Vagina (tissue), 2 donors: ENCODE measurements around the gene LIAS. TPM values are rescaled to one million over a fixed set of nuclear protein-coding genes. Genes with fewer than 3 reads are reported as not detected.

Experiments used
- DNase-seq, 2 donors: peaks; one replicate each; pipeline ENCODE4 v3.0.0-alpha.2; 2017; ENCODE audit errors: extremely low spot score in 2 of 2
- H3K27ac ChIP-seq: fragments of 200-600 bp; sonication (generic); one replicate; pipeline ENCODE4 v1.5.1; 2019
- H3K27me3 ChIP-seq: fragments of 200-600 bp; sonication (generic); one replicate; pipeline ENCODE4 v1.5.1; 2019
- H3K36me3 ChIP-seq, 2 donors: fragments of 200-600 bp; sonication (generic); one replicate each; pipeline ENCODE4 v1.5.1; 2017 to 2019
- H3K4me1 ChIP-seq: fragments of 200-600 bp; sonication (generic); one replicate; pipeline ENCODE4 v1.5.1; 2019
- H3K4me3 ChIP-seq, 2 donors: fragments of 200-600 bp; sonication (generic); 1 replicate in 1 of 2; 2 replicates in 1 of 2; pipeline ENCODE4 v1.5.1; 2016 to 2019
- H3K9me3 ChIP-seq: fragments of 200-600 bp; sonication (generic); one replicate; pipeline ENCODE4 v1.5.1; 2019
- CTCF ChIP-seq, 3 experiments: fragments of 450-650 bp in 2 of 3; fragments of 200-600 bp in 1 of 3; sonication (generic) in 1 of 3; IDR thresholded peaks; one replicate each; pipeline ENCODE4 v1.5.1; 2017 to 2019; ENCODE audit warnings: antibody characterized with exemption in 3 of 3, mild to moderate bottlenecking in 2 of 3, moderate library complexity in 2 of 3
- POLR2A ChIP-seq, 2 donors: fragments of 450-650 bp; IDR thresholded peaks; one replicate each; pipeline ENCODE4 v1.6.1; 2017; ENCODE audit warnings: antibody characterized with exemption in 2 of 2, mild to moderate bottlenecking in 2 of 2, moderate library complexity in 2 of 2
- POLR2AphosphoS5 ChIP-seq, 2 donors: sonication (generic); formaldehyde crosslinking; IDR thresholded peaks; one replicate each; pipeline ENCODE4 v1.9.0; 2017; ENCODE audit warnings: antibody characterized with exemption in 2 of 2, mild to moderate bottlenecking in 2 of 2, low read depth in 1 of 2; ENCODE audit not compliant: insufficient read depth in 1 of 2
- intact Hi-C: fragments of 100-400 bp; cut with DNase I; formaldehyde crosslinking; loops from one replicate; pipeline ENCODE4 v1.15.1; 2023
- total RNA-seq: library from RNA; depleted of rRNA; stranded (reverse); fragments of >200 nt; gene quantifications from one replicate; pipeline ENCODE4 v1.2.3, GENCODE V29; 2016

Gene LIAS
- total RNA-seq, 1 donor from 2014 or later: 10.1 TPM

- Histone ChIP-seq H3K27ac (no peak overlapping the region), H3K9me3 (no peaks in the 10 kb centered on the region), H3K36me3 (no peaks in the 10 kb centered on the region), H3K4me1 (no peaks in the 10 kb centered on the region), H3K27me3 (no peaks in the 10 kb centered on the region), H3K4me3 (no peak overlapping the region)
- no peak for DNase-seq
- no peak for TF ChIP-seq POLR2AphosphoS5 (IDR thresholded peaks at IDR 0.05; ENCODE audit: insufficient read depth in 1 of 2, low read depth in 1 of 2)
- TF ChIP-seq CTCF (IDR thresholded peaks at IDR 0.05): no peak
- no peak for TF ChIP-seq POLR2A (IDR thresholded peaks at IDR 0.05)
- intact Hi-C loops: no loop called here
Observed at GRCh38 chr4:39426728-39427127, 32.1 kb upstream of the LIAS start.

- Histone ChIP-seq H3K27ac (no peak overlapping the region), H3K36me3 (no peaks in the 10 kb centered on the region), H3K9me3 (no peaks in the 10 kb centered on the region), H3K4me1 (no peaks in the 10 kb centered on the region), H3K4me3 (no peak overlapping the region), H3K27me3 (no peaks in the 10 kb centered on the region)
- TF ChIP-seq POLR2AphosphoS5 (IDR thresholded peaks at IDR 0.05; ENCODE audit: insufficient read depth in 1 of 2, low read depth in 1 of 2): peak in 1 of 2 donors; percentile 62
- no peak for TF ChIP-seq POLR2A (IDR thresholded peaks at IDR 0.05)
- no peak for DNase-seq
- intact Hi-C loops: no loop called here
Observed at GRCh38 chr4:39427520-39428114, 31.2 kb upstream of the LIAS start.

- Histone ChIP-seq H3K27me3 (no peaks in the 10 kb centered on the region), H3K4me3 (no peak overlapping the region), H3K27ac (no peak overlapping the region), H3K9me3 (no peaks in the 10 kb centered on the region), H3K4me1 (no peaks in the 10 kb centered on the region), H3K36me3 (no peaks in the 10 kb centered on the region)
- no peak for DNase-seq
- intact Hi-C loops: no loop called here
- no peak for TF ChIP-seq CTCF (IDR thresholded peaks at IDR 0.05)
Observed at GRCh38 chr4:39429476-39430334, 29.2 kb upstream of the LIAS start.

- no peak for TF ChIP-seq POLR2AphosphoS5 (IDR thresholded peaks at IDR 0.05; ENCODE audit: insufficient read depth in 1 of 2, low read depth in 1 of 2)
- TF ChIP-seq CTCF (IDR thresholded peaks at IDR 0.05): no peak
- no peak for TF ChIP-seq POLR2A (IDR thresholded peaks at IDR 0.05)
- no peaks in the 10 kb centered on the region for H3K27me3 ChIP-seq
- H3K27ac ChIP-seq: no peak overlapping the region
- H3K36me3 ChIP-seq: no peaks in the 10 kb centered on the region
- no peaks in the 10 kb centered on the region for H3K9me3 ChIP-seq
- no peak overlapping the region for H3K4me3 ChIP-seq
- DNase-seq: no peak
- no peaks in the 10 kb centered on the region for H3K4me1 ChIP-seq
- intact Hi-C loops: no loop called here
Observed at GRCh38 chr4:39433878-39434492, 24.9 kb upstream of the LIAS start.

- Histone ChIP-seq H3K4me1 (no peaks in the 10 kb centered on the region), H3K4me3 (no peak overlapping the region), H3K27ac (no peak overlapping the region), H3K9me3 (no peaks in the 10 kb centered on the region), H3K27me3 (no peaks in the 10 kb centered on the region), H3K36me3 (no peaks in the 10 kb centered on the region)
- DNase-seq: no peak
- TF ChIP-seq POLR2A (IDR thresholded peaks at IDR 0.05): no peak
- intact Hi-C loops: no loop called here
Observed at GRCh38 chr4:39435659-39436563, 22.9 kb upstream of the LIAS start.
